K562 (cell line): Measurements from ENCODE around the gene DNMT3A. TPM values are rescaled to one million over a fixed set of nuclear protein-coding genes. Genes with fewer than 3 reads are reported as not detected.

Source experiments
- ATAC-seq: fragments of 200-7000 bp; cut with Tn5 transposase; 3 replicates; pipeline ENCODE4 v1.9.1; 2020; ENCODE audit warnings: moderate library complexity
- BruUV-seq: library from RNA; stranded (reverse); fragments of 400-500 nt; replicated peaks from 2 replicates; lab custom pipeline; 2021; lab: Mats Ljungman, UMichigan
- CTCF ChIA-PET: fragments of 300-600 bp; formaldehyde crosslinking; extraction: SDS; loops from one replicate; lab custom pipeline; 2021; ENCODE audit warnings: low intra/inter-chr PET ratio; lab: Yijun Ruan, JAX
- POLR2A ChIA-PET: fragments of 300-600, 350-650 bp; sonication (Branson Sonifier 250); formaldehyde crosslinking; extraction: SDS; loops from one replicate; lab custom pipeline; 2021; ENCODE audit warnings: antibody characterized with exemption, inconsistent platforms; lab: Yijun Ruan, JAX
- DNase-seq, 4 experiments: peaks; one replicate each; pipeline versions ENCODE4 v3.0.0 to v3.0.0-alpha.2; 2011 to 2018; ENCODE audit warnings: low spot score in 3 of 4, mixed read lengths in 3 of 4; ENCODE audit errors: extremely low read depth in 1 of 4
- FAIRE-seq: peaks from 2 replicates; lab custom pipeline; 2011; peaks lifted over from hg19 to GRCh38; lab: Jason Lieb, UNC
- H2AFZ ChIP-seq: 2 replicates; pipeline ENCODE4 v1.6.0; 2011; ENCODE audit warnings: low read depth, low read length, control low read depth, inconsistent platforms
- H3K27ac ChIP-seq: fragments of 200-600 bp; 3 replicates; pipeline ENCODE4 v1.8.0; 2011; ENCODE audit warnings: low read depth, mild to moderate bottlenecking, control low read depth, inconsistent platforms, low read length, moderate library complexity, mixed read lengths; ENCODE audit errors: extremely low read depth
- H3K27me3 ChIP-seq, 2 experiments: fragments of 300-600 bp in 1 of 2; 2 replicates in 1 of 2; 3 replicates in 1 of 2; pipeline versions ENCODE4 v1.6.0 to v1.8.0; 2011; ENCODE audit warnings: inconsistent platforms in 2 of 2, low read length in 2 of 2, mild to moderate bottlenecking in 1 of 2, mixed read lengths in 1 of 2, moderate library complexity in 1 of 2; ENCODE audit not compliant: control insufficient read depth in 2 of 2, insufficient read depth in 2 of 2
- H3K36me3 ChIP-seq: fragments of 300-600 bp; 3 replicates; pipeline ENCODE4 v1.8.0; 2011; ENCODE audit warnings: mild to moderate bottlenecking, low read length, inconsistent platforms; ENCODE audit not compliant: control insufficient read depth, insufficient read depth
- H3K4me1 ChIP-seq, 2 experiments: fragments of 200-600 bp in 1 of 2; replicated peaks in 1 of 2; 2 replicates in 1 of 2; 3 replicates in 1 of 2; pipeline versions ENCODE4 v1.5.1 to v1.8.0; 2011; ENCODE audit warnings: inconsistent platforms in 2 of 2, low read length in 2 of 2, mild to moderate bottlenecking in 1 of 2, mixed read lengths in 1 of 2, moderate library complexity in 1 of 2; ENCODE audit not compliant: control insufficient read depth in 2 of 2, insufficient read depth in 2 of 2
- H3K4me2 ChIP-seq: 2 replicates; pipeline ENCODE4 v1.6.1; 2011; ENCODE audit warnings: low read length, control low read depth, inconsistent platforms, mixed read lengths; ENCODE audit not compliant: insufficient read depth
- H3K4me3 ChIP-seq: fragments of 200-600 bp; sonication (generic), shearing (Covaris generic); 2 replicates; pipeline ENCODE4 v1.5.1; 2016; ENCODE audit warnings: control low read depth, inconsistent platforms
- H3K79me2 ChIP-seq: fragments of 200-600 bp; 3 replicates; pipeline ENCODE4 v1.8.0; 2011; ENCODE audit warnings: low read length, inconsistent platforms; ENCODE audit not compliant: control insufficient read depth, insufficient read depth
- H3K9ac ChIP-seq, 2 experiments: 2 replicates each; pipeline versions ENCODE4 v1.6.0 to v1.6.1; 2011; ENCODE audit warnings: low read depth in 2 of 2, low read length in 2 of 2, control low read depth in 1 of 2, inconsistent platforms in 1 of 2, mild to moderate bottlenecking in 1 of 2, mixed read lengths in 1 of 2; ENCODE audit not compliant: insufficient read depth in 1 of 2
- H3K9me1 ChIP-seq: one replicate; pipeline ENCODE4 v1.6.0; 2011; ENCODE audit warnings: inconsistent platforms, mild to moderate bottlenecking, low read length, moderate library complexity; ENCODE audit not compliant: control insufficient read depth, insufficient read depth
- H3K9me3 ChIP-seq: replicated peaks from 2 replicates; pipeline ENCODE4 v1.5.1; 2011; ENCODE audit warnings: low read depth, low read length, inconsistent platforms; ENCODE audit not compliant: control insufficient read depth, insufficient read depth
- H4K20me1 ChIP-seq: replicated peaks from 2 replicates; pipeline ENCODE4 v1.6.1; 2011; ENCODE audit warnings: low read length, inconsistent platforms, mixed read lengths; ENCODE audit not compliant: control insufficient read depth, insufficient read depth
- HEY1 ChIP-seq: fragments of 250-450 bp; sonication (Bioruptor Pico); IDR thresholded peaks from 2 replicates; pipeline ENCODE4 v1.5.0; 2020; ENCODE audit warnings: mild to moderate bottlenecking, moderate library complexity, borderline replicate concordance
- SOX6 ChIP-seq: fragments of 450-650 bp; IDR thresholded peaks from 2 replicates; pipeline ENCODE4 v1.6.1; 2014; ENCODE audit warnings: mild to moderate bottlenecking
- ZBTB33 ChIP-seq: sonication (generic); formaldehyde crosslinking; IDR thresholded peaks from 2 replicates; pipeline ENCODE4 v1.8.1; 2023; ENCODE audit warnings: mild to moderate bottlenecking, missing genetic modification reagents
- ZZZ3 ChIP-seq: fragments of 450-650 bp; IDR thresholded peaks from 2 replicates; pipeline ENCODE4 v1.6.1; 2016; ENCODE audit warnings: antibody characterized with exemption, mild to moderate bottlenecking, moderate library complexity
- WGBS: fragments of 100-300 bp; shearing (Covaris generic); methylation state at CpG from one replicate; pipeline ENCODE4 v1.1.6; 2016; ENCODE audit warnings: low coverage, mixed read lengths; ENCODE audit not compliant: insufficient coverage; ENCODE audit errors: missing lambda C conversion rate; 5-methylcytosine and 5-hydroxymethylcytosine counted together
- in situ Hi-C: fragments of 300-500 bp; cut with MboI; formaldehyde crosslinking; loops from 4 replicates; pipeline ENCODE4 v1.15.0; 2018; ENCODE audit warnings: inconsistent platforms, mixed read lengths
- intact Hi-C: fragments of 100-400 bp; cut with micrococcal nuclease; formaldehyde crosslinking; loops from 2 replicates; pipeline ENCODE4 v1.14.2; 2022
- polyA plus RNA-seq, 8 experiments: library from polyadenylated mRNA; depleted of rRNA in 4 of 8; stranded (reverse) in 5 of 8; unstranded in 3 of 8; fragments of >200 nt; fragmentation: Nextera tagmentation in 2 of 8; fragmentation: Illumina TruSeq in 1 of 8; extraction: Ambion mirVana in 2 of 8; extraction: Trizol in 1 of 8; gene quantifications; 2 replicates each; pipeline versions ENCODE4 v1.2.1 to v1.2.3, GENCODE V29; 2011 to 2014; ENCODE audit warnings: inconsistent platforms in 1 of 8, missing spikeins in 1 of 8
- total RNA-seq, 7 experiments: library from RNA; depleted of rRNA in 6 of 7; stranded (reverse); fragments of >200 nt in 6 of 7; fragmentation: Illumina TruSeq in 2 of 7; extraction: Trizol in 2 of 7; gene quantifications; 2 replicates each; pipeline versions ENCODE4 v1.2.1 to v1.2.3, GENCODE V29; 2011 to 2021; ENCODE audit warnings: low replicate concordance in 1 of 7
- TF ChIP-seq, protein P1 (sequence below): fragments of 250-450 bp; sonication (Bioruptor Pico); IDR thresholded peaks from 2 replicates; pipeline ENCODE4 v1.5.0; 2020; ENCODE audit warnings: mild to moderate bottlenecking
- TF ChIP-seq, protein P2 (sequence below): fragments of 450-650 bp; formaldehyde crosslinking; IDR thresholded peaks from 2 replicates; pipeline ENCODE4 v1.4.0; 2020; ENCODE audit warnings: mild to moderate bottlenecking, moderate library complexity

Gene DNMT3A
- total and polyA plus RNA-seq, 9 of the 15 experiments (the other 6 are each of a cell fraction or from before 2014, with no cell fraction given) = 3.0 to 16.0 (median 6.1) TPM

GRCh38 chr2:25204190-25204838 is 137.4 kb downstream of the DNMT3A start:
- no peaks in the 10 kb centered on the region for H3K9me3 ChIP-seq
- FAIRE-seq (no peak), DNase-seq (no peak), ATAC-seq (no peak)
- H3K79me2 ChIP-seq = no peaks in the 10 kb centered on the region
- H3K4me2 ChIP-seq = no peak overlapping the region
- no peaks in the 10 kb centered on the region for H4K20me1 ChIP-seq
- H3K9ac ChIP-seq = no peak overlapping the region
- H3K36me3 ChIP-seq = no peaks in the 10 kb centered on the region
- in situ Hi-C loops (no loop called here), intact Hi-C loops (no loop called here)
- WGBS = 60% methylated on average over 23 of the region's 59 CpGs
- BruUV-seq = no TSS peak
- no peaks in the 10 kb centered on the region for H3K27me3 ChIP-seq
- no peak overlapping the region for H3K27ac ChIP-seq
- no peak overlapping the region for H2AFZ ChIP-seq
- H3K9me1 ChIP-seq = no peaks in the 10 kb centered on the region
- ChIA-PET POLR2A (no interaction called here), CTCF (no interaction called here)
- peak; percentile 72 for TF ChIP-seq ZBTB33 (CRISPR knock-in tag)
- no peak for TF ChIP-seq SOX6
- H3K4me3 ChIP-seq = no peak overlapping the region
- H3K4me1 ChIP-seq = peaks cover under 1 to 12% of the 10 kb centered on the region in 2 experiments; a peak in 4 of 5 replicates

DNA sequence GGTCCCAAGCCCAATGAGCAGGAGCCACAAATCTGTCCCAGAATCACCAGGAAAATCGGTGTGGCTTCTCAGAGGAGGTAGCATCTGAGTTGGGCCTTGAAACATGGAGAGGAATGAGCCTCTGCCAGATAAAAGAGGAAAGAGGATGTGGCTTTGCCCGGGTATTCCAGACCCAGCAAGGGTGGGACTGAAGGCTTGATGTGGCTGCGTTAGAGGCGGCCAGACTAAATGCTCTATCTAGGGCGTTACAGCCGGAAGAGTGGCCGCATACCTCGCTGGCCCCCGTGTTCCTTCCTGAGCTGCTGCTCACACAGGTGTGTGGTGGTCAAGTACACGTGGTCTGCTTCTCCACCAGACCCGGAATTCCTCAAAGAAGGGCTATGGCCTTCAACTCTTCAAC is 139.4 kb downstream of the DNMT3A start:
- Histone ChIP-seq H3K27me3 (0 out of 5 replicates have a peak, but pooled peaks cover 0 to 2% of the 10 kb centered on the region in 2 experiments), H3K4me1 (peaks cover 0 to 11% of the 10 kb centered on the region in 2 experiments; a peak in 2 of 5 replicates), H3K4me3 (no peak overlapping the region), H3K9ac (no peak overlapping the region), H2AFZ (peak overlapping the region; percentile 51; the same call in 1 of the 2 replicates), H3K79me2 (no peaks in the 10 kb centered on the region), H3K27ac (no peak overlapping the region), H4K20me1 (no peaks in the 10 kb centered on the region), H3K9me3 (no peaks in the 10 kb centered on the region), H3K36me3 (no peaks in the 10 kb centered on the region)
- BruUV-seq = no TSS peak
- ATAC-seq (no peak), FAIRE-seq (no peak), DNase-seq (no peak)
- CTCF ChIA-PET = interaction anchor here (0.6 kb wide), 1 partner anchor 311 kb away, joined by 3 read pairs; no protein-coding TSS in a partner anchor
- POLR2A ChIA-PET = no interaction called here
- in situ Hi-C loops = no loop called here
- intact Hi-C loops = no loop called here
- WGBS = 36% methylated on average over 11 of the region's 11 CpGs
- TF ChIP-seq, protein P1, sequence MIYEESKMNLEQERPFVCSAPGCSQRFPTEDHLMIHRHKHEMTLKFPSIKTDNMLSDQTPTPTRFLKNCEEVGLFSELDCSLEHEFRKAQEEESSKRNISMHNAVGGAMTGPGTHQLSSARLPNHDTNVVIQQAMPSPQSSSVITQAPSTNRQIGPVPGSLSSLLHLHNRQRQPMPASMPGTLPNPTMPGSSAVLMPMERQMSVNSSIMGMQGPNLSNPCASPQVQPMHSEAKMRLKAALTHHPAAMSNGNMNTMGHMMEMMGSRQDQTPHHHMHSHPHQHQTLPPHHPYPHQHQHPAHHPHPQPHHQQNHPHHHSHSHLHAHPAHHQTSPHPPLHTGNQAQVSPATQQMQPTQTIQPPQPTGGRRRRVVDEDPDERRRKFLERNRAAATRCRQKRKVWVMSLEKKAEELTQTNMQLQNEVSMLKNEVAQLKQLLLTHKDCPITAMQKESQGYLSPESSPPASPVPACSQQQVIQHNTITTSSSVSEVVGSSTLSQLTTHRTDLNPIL (CRISPR knock-in tag) = no peak
- TF ChIP-seq, protein P2, sequence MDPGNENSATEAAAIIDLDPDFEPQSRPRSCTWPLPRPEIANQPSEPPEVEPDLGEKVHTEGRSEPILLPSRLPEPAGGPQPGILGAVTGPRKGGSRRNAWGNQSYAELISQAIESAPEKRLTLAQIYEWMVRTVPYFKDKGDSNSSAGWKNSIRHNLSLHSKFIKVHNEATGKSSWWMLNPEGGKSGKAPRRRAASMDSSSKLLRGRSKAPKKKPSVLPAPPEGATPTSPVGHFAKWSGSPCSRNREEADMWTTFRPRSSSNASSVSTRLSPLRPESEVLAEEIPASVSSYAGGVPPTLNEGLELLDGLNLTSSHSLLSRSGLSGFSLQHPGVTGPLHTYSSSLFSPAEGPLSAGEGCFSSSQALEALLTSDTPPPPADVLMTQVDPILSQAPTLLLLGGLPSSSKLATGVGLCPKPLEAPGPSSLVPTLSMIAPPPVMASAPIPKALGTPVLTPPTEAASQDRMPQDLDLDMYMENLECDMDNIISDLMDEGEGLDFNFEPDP = no peak
- no peak for TF ChIP-seq HEY1 (CRISPR knock-in tag)
- no peak for TF ChIP-seq ZZZ3
- TF ChIP-seq, all 486 proteins: peak for 0
- Histone ChIP-seq H3K9me1 (no peaks in the 10 kb centered on the region), H3K4me2 (no peak overlapping the region)
